Stimulated activated CD4-positive, alpha-beta T cell treated with anti-CD3 and anti-CD28 coated beads, Interleukin-12 subunit alpha, Interleukin-12 subunit beta, amount 100 ng/mL, for 48 hours (primary cell): ENCODE results near the gene SDK1.
"Not testable (repeated sequence)": the region's sequence is repeated elsewhere in the genome, so short reads cannot be mapped to it uniquely, and the experiment has no call there.

ENCODE experiments used
- DNase-seq, 3 donors: peaks; one replicate each; pipeline ENCODE4 v3.0.0-alpha.2; 2020; ENCODE audit warnings: low read depth in 2 of 3, low spot score in 1 of 3

The SDK1 gene

GRCh38 chr7:4235596-4235995 lies 934.5 kb downstream of the SDK1 start:
- DNase-seq = no peak

- no peak for DNase-seq
Measured at GRCh38 chr7:4236389-4236788, 935.3 kb downstream of the SDK1 start.

- not testable (repeated sequence) for DNase-seq
Measured at GRCh38 chr7:4236873-4237272, 935.8 kb downstream of the SDK1 start.

GRCh38 chr7:4237296-4238235 lies 936.5 kb downstream of the SDK1 start:
- no peak for DNase-seq

- DNase-seq = no peak
Measured at GRCh38 chr7:4238861-4239260, 937.8 kb downstream of the SDK1 start.

GRCh38 chr7:4240042-4240441 lies 939.0 kb downstream of the SDK1 start:
- no peak for DNase-seq

GRCh38 chr7:4240520-4241303 lies 939.7 kb downstream of the SDK1 start:
- no peak for DNase-seq

GRCh38 chr7:4241304-4241612 lies 940.2 kb downstream of the SDK1 start:
- DNase-seq = no peak

- DNase-seq = no peak
Measured at GRCh38 chr7:4241791-4242190, 940.7 kb downstream of the SDK1 start.

- no peak for DNase-seq
Measured at GRCh38 chr7:4242706-4243105, 941.7 kb downstream of the SDK1 start.

- DNase-seq = no peak
Measured at GRCh38 chr7:4244041-4244440, 943.0 kb downstream of the SDK1 start.

- no peak for DNase-seq
Measured at GRCh38 chr7:4244635-4245034, 943.6 kb downstream of the SDK1 start.

GRCh38 chr7:4245135-4245865 lies 944.2 kb downstream of the SDK1 start:
- DNase-seq = no peak

GRCh38 chr7:4245866-4246470 lies 944.9 kb downstream of the SDK1 start:
- no peak for DNase-seq

GRCh38 chr7:4246536-4246935 lies 945.5 kb downstream of the SDK1 start:
- no peak for DNase-seq

GRCh38 chr7:4247106-4247876 lies 946.2 kb downstream of the SDK1 start:
- no peak for DNase-seq

GRCh38 chr7:4248295-4248694 lies 947.2 kb downstream of the SDK1 start:
- DNase-seq = no peak

- no peak for DNase-seq
Measured at GRCh38 chr7:4249241-4249640, 948.2 kb downstream of the SDK1 start.

GRCh38 chr7:4255336-4255735 lies 954.3 kb downstream of the SDK1 start:
- no peak for DNase-seq

GRCh38 chr7:4256286-4256685 lies 955.2 kb downstream of the SDK1 start:
- DNase-seq = no peak
